Keratinocyte (primary cell): ENCODE data around the gene SMURF1. TPM values are rescaled to one million over a fixed set of nuclear protein-coding genes. Genes with fewer than 3 reads are reported as not detected.
A peak's percentile ranks its signal among the peaks of the same experiment; 100 is the strongest.

Source experiments
- DNase-seq: peaks from one replicate; pipeline ENCODE4 v3.0.0-alpha.2; 2011; ENCODE audit warnings: low read depth, missing footprints, low spot score
- FAIRE-seq: peaks from 2 replicates; lab custom pipeline; 2011; peaks lifted over from hg19 to GRCh38; lab: Jason Lieb, UNC
- H2AFZ ChIP-seq: 2 replicates; pipeline ENCODE4 v1.6.0; 2012; ENCODE audit warnings: low read length, control low read depth, inconsistent platforms; ENCODE audit not compliant: control insufficient read depth
- H3K27ac ChIP-seq: 2 replicates; pipeline ENCODE4 v1.5.1; 2011; ENCODE audit warnings: low read length; ENCODE audit not compliant: control insufficient read depth, insufficient read depth
- H3K27me3 ChIP-seq: 3 replicates; pipeline ENCODE4 v1.6.0; 2011; ENCODE audit warnings: low read length; ENCODE audit not compliant: control insufficient read depth, insufficient read depth; ENCODE audit errors: extremely low read depth
- H3K36me3 ChIP-seq, 2 experiments: 2 replicates in 1 of 2; 3 replicates in 1 of 2; pipeline ENCODE4 v1.5.1; 2011; ENCODE audit warnings: low read length in 2 of 2, mild to moderate bottlenecking in 1 of 2; ENCODE audit not compliant: control insufficient read depth in 2 of 2, insufficient read depth in 2 of 2; ENCODE audit errors: extremely low read depth in 1 of 2
- H3K4me1 ChIP-seq: 3 replicates; pipeline ENCODE4 v1.5.1; 2011; ENCODE audit warnings: low read length; ENCODE audit not compliant: control insufficient read depth, insufficient read depth; ENCODE audit errors: extremely low read depth
- H3K4me2 ChIP-seq: 3 replicates; pipeline ENCODE4 v1.6.0; 2011; ENCODE audit warnings: low read depth, low read length; ENCODE audit not compliant: control insufficient read depth, insufficient read depth; ENCODE audit errors: extremely low read depth
- H3K4me3 ChIP-seq, 3 experiments: fragments of 200-600 bp in 1 of 3; sonication (generic) in 1 of 3; 2 replicates in 2 of 3; 3 replicates in 1 of 3; pipeline ENCODE4 v1.5.1; 2011 to 2016; ENCODE audit warnings: low read length in 3 of 3, mild to moderate bottlenecking in 3 of 3, control low read depth in 2 of 3, inconsistent platforms in 1 of 3, low read depth in 1 of 3, mixed read lengths in 1 of 3, mixed run types in 1 of 3, moderate library complexity in 1 of 3; ENCODE audit not compliant: control insufficient read depth in 2 of 3, insufficient read depth in 2 of 3; ENCODE audit errors: extremely low read depth in 1 of 3
- H3K79me2 ChIP-seq: 2 replicates; pipeline ENCODE4 v1.6.0; 2012; ENCODE audit warnings: low read length; ENCODE audit not compliant: control insufficient read depth, insufficient read depth
- H3K9ac ChIP-seq: 3 replicates; pipeline ENCODE4 v1.6.0; 2011; ENCODE audit warnings: low read length; ENCODE audit not compliant: control insufficient read depth, insufficient read depth; ENCODE audit errors: extremely low read depth
- H3K9me1 ChIP-seq: 3 replicates; pipeline ENCODE4 v1.6.0; 2011; ENCODE audit warnings: low read length; ENCODE audit not compliant: control insufficient read depth, insufficient read depth; ENCODE audit errors: extremely low read depth
- H3K9me3 ChIP-seq: 2 replicates; pipeline ENCODE4 v1.5.1; 2012; ENCODE audit warnings: low read depth, low read length; ENCODE audit not compliant: control insufficient read depth
- H4K20me1 ChIP-seq: 3 replicates; pipeline ENCODE4 v1.6.0; 2011; ENCODE audit warnings: low read length; ENCODE audit not compliant: control insufficient read depth, insufficient read depth; ENCODE audit errors: extremely low read depth
- EZH2 ChIP-seq: IDR thresholded peaks from one replicate; pipeline ENCODE4 v1.6.1; 2012; ENCODE audit warnings: inconsistent platforms, mild to moderate bottlenecking, low read length, moderate library complexity
- dilution Hi-C: fragments of 300-500 bp; cut with MboI; formaldehyde crosslinking; loops from one replicate; pipeline ENCODE4 v1.7.0; 2020; ENCODE audit warnings: low sequenced_read_pairs; ENCODE audit not compliant: extremely low pct_ligation_motif_present
- polyA plus RNA-seq, 5 experiments: library from polyadenylated mRNA; depleted of rRNA in 3 of 5; stranded (reverse) in 3 of 5; stranded (forward) in 1 of 5; unstranded in 1 of 5; fragments of >200 nt; gene quantifications; 1 replicate in 1 of 5; 2 replicates in 3 of 5; 3 replicates in 1 of 5; pipeline versions ENCODE4 v1.2.1 to v1.2.3, GENCODE V29; 2011 to 2012; ENCODE audit warnings: missing spikeins in 2 of 5, low read depth in 1 of 5, low replicate concordance in 1 of 5
- TF ChIP-seq, protein P1 (sequence below), 3 experiments: IDR thresholded peaks in 1 of 3; conservative IDR thresholded peaks in 1 of 3; optimal IDR thresholded peaks in 1 of 3; 2 replicates in 2 of 3; 3 replicates in 1 of 3; pipeline versions ENCODE3 to v1.5.1; 2011; ENCODE audit warnings: low read length in 3 of 3, mild to moderate bottlenecking in 3 of 3, moderate library complexity in 2 of 3, control low read depth in 1 of 3, inconsistent platforms in 1 of 3; ENCODE audit not compliant: insufficient read depth in 2 of 3; ENCODE audit errors: extremely low read depth in 1 of 3

Gene SMURF1
- polyA plus RNA-seq, 1 donor (not counting 4 experiments of a cell fraction or from before 2014, with no cell fraction given), result 22.2 TPM

GRCh38 chr7:99132595-99133321 lies 11.2 kb downstream of the SMURF1 start:
- TF ChIP-seq, protein P1, sequence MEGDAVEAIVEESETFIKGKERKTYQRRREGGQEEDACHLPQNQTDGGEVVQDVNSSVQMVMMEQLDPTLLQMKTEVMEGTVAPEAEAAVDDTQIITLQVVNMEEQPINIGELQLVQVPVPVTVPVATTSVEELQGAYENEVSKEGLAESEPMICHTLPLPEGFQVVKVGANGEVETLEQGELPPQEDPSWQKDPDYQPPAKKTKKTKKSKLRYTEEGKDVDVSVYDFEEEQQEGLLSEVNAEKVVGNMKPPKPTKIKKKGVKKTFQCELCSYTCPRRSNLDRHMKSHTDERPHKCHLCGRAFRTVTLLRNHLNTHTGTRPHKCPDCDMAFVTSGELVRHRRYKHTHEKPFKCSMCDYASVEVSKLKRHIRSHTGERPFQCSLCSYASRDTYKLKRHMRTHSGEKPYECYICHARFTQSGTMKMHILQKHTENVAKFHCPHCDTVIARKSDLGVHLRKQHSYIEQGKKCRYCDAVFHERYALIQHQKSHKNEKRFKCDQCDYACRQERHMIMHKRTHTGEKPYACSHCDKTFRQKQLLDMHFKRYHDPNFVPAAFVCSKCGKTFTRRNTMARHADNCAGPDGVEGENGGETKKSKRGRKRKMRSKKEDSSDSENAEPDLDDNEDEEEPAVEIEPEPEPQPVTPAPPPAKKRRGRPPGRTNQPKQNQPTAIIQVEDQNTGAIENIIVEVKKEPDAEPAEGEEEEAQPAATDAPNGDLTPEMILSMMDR (optimal IDR thresholded peaks at IDR 0.05 in 1 of 3, IDR thresholded peaks at IDR 0.05 in 1 of 3, conservative IDR thresholded peaks at IDR 0.05 in 1 of 3; ENCODE audit: extremely low read depth in 1 of 3, insufficient read depth in 2 of 3, low read length in 3 of 3), result no peak
- no peak for TF ChIP-seq EZH2
- H3K9me1 ChIP-seq, result peaks cover 8% of the 10 kb centered on the region
- peaks cover 81% of the 10 kb centered on the region for H3K4me1 ChIP-seq
- H3K9me3 ChIP-seq, result no peaks in the 10 kb centered on the region
- no peaks in the 10 kb centered on the region for H3K36me3 ChIP-seq
- H3K27ac ChIP-seq, result peak overlapping the region; percentile 98
- FAIRE-seq, result no peak
- H3K9ac ChIP-seq, result peak overlapping the region; percentile 79
- peak overlapping the region in 2 of 3 experiments; percentile 63 to 65 for H3K4me3 ChIP-seq
- peaks cover 100% of the 10 kb centered on the region for H3K79me2 ChIP-seq
- DNase-seq, result no peak
- dilution Hi-C loops, result no loop called here
- H3K27me3 ChIP-seq, result no peaks in the 10 kb centered on the region
- no peak overlapping the region for H2AFZ ChIP-seq
- H3K4me2 ChIP-seq, result peak overlapping the region; percentile 98
- H4K20me1 ChIP-seq, result peaks cover 7% of the 10 kb centered on the region

DNA sequence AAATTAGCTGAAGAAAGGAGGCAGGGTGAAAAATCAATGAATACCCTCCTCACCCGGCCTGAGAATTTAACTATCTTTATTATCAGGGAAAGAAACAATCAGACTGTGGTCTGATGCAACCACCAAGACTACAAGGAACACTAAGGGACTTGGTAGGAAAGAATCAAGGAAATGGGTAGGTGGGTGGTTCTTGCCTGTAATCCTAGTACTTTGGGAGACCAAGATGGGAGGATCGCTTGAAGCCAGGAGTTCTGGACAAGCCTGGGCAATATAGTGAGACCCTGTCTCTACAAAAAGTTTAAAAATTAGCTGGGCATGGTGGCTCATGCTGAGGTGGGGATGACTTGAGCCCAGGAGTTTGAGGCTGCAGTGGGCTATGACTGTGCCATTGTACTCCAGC lies 12.6 kb downstream of the SMURF1 start:
- Histone ChIP-seq H3K27ac (no peak overlapping the region), H3K4me1 (peaks cover 82% of the 10 kb centered on the region)
- FAIRE-seq, result no peak

More for the DNA sequence above, 12.6 kb downstream of the SMURF1 start:
- Histone ChIP-seq H3K4me2 (no peak overlapping the region), H3K27me3 (no peaks in the 10 kb centered on the region), H3K9me1 (peaks cover 8% of the 10 kb centered on the region), H3K9me3 (no peaks in the 10 kb centered on the region), H3K79me2 (peaks cover 99% of the 10 kb centered on the region), H2AFZ (no peak overlapping the region), H3K36me3 (no peaks in the 10 kb centered on the region), H3K4me3 (no peak overlapping the region), H3K9ac (no peak overlapping the region), H4K20me1 (peaks cover 7% of the 10 kb centered on the region)
- dilution Hi-C loops, result no loop called here
- no peak for DNase-seq
- TF ChIP-seq EZH2, result no peak
- TF ChIP-seq, protein P1 (optimal IDR thresholded peaks at IDR 0.05 in 1 of 3, IDR thresholded peaks at IDR 0.05 in 1 of 3, conservative IDR thresholded peaks at IDR 0.05 in 1 of 3; ENCODE audit: extremely low read depth in 1 of 3, insufficient read depth in 2 of 3, low read length in 3 of 3), result no peak
